DND-41 (cell line): ENCODE data around the gene RNF114.

Source experiments
- ATAC-seq: fragments of 200-7000 bp; cut with Tn5 transposase; 3 replicates; pipeline ENCODE4 v1.9.1; 2021; ENCODE audit warnings: low read depth; ENCODE audit not compliant: insufficient read depth
- DNase-seq: peaks from one replicate; pipeline ENCODE4 v3.0.0-alpha.2; 2020
- H2AFZ ChIP-seq: 2 replicates; pipeline ENCODE4 v1.6.0; 2012; ENCODE audit warnings: low read depth, low read length
- H3K27ac ChIP-seq: 2 replicates; pipeline ENCODE4 v1.5.1; 2012; ENCODE audit warnings: low read length, inconsistent platforms
- H3K27me3 ChIP-seq: fragments of 200-600 bp; sonication (generic); 2 replicates; pipeline ENCODE4 v1.6.0; 2012; ENCODE audit warnings: low read length, mild to moderate bottlenecking, inconsistent platforms; ENCODE audit not compliant: insufficient read depth, poor library complexity
- H3K36me3 ChIP-seq: 2 replicates; pipeline ENCODE4 v1.5.1; 2012; ENCODE audit warnings: low read length, inconsistent platforms; ENCODE audit not compliant: insufficient read depth
- H3K4me1 ChIP-seq: 2 replicates; pipeline ENCODE4 v1.5.1; 2012; ENCODE audit warnings: mild to moderate bottlenecking, low read length; ENCODE audit not compliant: insufficient read depth
- H3K4me2 ChIP-seq: 2 replicates; pipeline ENCODE4 v1.6.0; 2012; ENCODE audit warnings: mild to moderate bottlenecking, moderate library complexity, low read length, inconsistent platforms; ENCODE audit not compliant: insufficient read depth
- H3K4me3 ChIP-seq, 2 experiments: fragments of 200-600 bp in 1 of 2; shearing (Covaris generic) in 1 of 2; 2 replicates each; pipeline ENCODE4 v1.5.1; 2012 to 2016; ENCODE audit warnings: inconsistent platforms in 2 of 2, low read length in 2 of 2, mild to moderate bottlenecking in 2 of 2, low read depth in 1 of 2, moderate library complexity in 1 of 2
- H3K79me2 ChIP-seq: 2 replicates; pipeline ENCODE4 v1.6.0; 2012; ENCODE audit warnings: low read length, inconsistent platforms; ENCODE audit not compliant: insufficient read depth
- H3K9ac ChIP-seq: 2 replicates; pipeline ENCODE4 v1.6.0; 2012; ENCODE audit warnings: low read depth, mild to moderate bottlenecking, inconsistent platforms, low read length, moderate library complexity
- H3K9me3 ChIP-seq: 2 replicates; pipeline ENCODE4 v1.5.1; 2012; ENCODE audit warnings: low read length, moderate library complexity, mild to moderate bottlenecking, inconsistent platforms; ENCODE audit not compliant: insufficient read depth, severe bottlenecking
- H4K20me1 ChIP-seq: 2 replicates; pipeline ENCODE4 v1.6.0; 2012; ENCODE audit warnings: low read length; ENCODE audit not compliant: insufficient read depth
- EZH2 ChIP-seq: IDR thresholded peaks from 3 replicates; pipeline ENCODE4 v1.6.1; 2012; ENCODE audit warnings: borderline replicate concordance, low read depth, mild to moderate bottlenecking, moderate library complexity, low read length, inconsistent platforms; ENCODE audit not compliant: severe bottlenecking
- TF ChIP-seq, protein P1 (sequence below): IDR thresholded peaks from 2 replicates; pipeline ENCODE4 v1.5.1; 2012; ENCODE audit warnings: borderline replicate concordance, low read length, moderate library complexity, mild to moderate bottlenecking; ENCODE audit not compliant: poor library complexity, severe bottlenecking; ENCODE audit errors: extremely low read depth

Gene RNF114

DNA sequence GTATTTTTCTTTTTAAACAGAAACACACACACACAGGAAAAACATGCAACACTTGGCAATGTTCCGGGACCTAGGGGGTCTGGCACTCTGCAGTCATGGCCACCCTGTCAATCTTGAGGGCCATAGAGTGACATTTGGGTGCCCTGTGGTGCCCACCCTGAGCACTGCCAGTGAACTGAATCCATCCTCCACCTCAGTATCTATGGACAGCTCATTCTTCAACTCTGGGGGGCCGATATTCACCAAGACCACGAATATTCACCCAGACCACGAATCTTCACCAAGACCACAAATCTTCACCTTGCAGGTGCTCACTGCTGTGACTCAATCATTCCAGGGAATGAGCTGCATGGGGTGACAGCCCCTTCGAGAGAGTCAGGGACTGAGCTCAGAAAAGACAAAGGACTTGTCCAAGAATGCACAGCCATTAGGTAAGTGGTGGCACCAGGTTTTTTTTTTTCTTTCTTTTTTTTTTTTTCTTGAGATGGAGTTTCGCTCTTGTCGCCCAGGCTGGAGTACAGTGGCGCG, 65.7 kb downstream of the RNF114 start:
- H3K4me2 ChIP-seq: no peak overlapping the region
- H2AFZ ChIP-seq: no peak overlapping the region
- H3K4me3 ChIP-seq: no peak overlapping the region
- peaks cover 8% of the 10 kb centered on the region for H3K4me1 ChIP-seq
- H3K27me3 ChIP-seq: peaks cover 3% of the 10 kb centered on the region
- no peaks in the 10 kb centered on the region for H3K79me2 ChIP-seq
- no peak for TF ChIP-seq EZH2
- TF ChIP-seq, protein P1, sequence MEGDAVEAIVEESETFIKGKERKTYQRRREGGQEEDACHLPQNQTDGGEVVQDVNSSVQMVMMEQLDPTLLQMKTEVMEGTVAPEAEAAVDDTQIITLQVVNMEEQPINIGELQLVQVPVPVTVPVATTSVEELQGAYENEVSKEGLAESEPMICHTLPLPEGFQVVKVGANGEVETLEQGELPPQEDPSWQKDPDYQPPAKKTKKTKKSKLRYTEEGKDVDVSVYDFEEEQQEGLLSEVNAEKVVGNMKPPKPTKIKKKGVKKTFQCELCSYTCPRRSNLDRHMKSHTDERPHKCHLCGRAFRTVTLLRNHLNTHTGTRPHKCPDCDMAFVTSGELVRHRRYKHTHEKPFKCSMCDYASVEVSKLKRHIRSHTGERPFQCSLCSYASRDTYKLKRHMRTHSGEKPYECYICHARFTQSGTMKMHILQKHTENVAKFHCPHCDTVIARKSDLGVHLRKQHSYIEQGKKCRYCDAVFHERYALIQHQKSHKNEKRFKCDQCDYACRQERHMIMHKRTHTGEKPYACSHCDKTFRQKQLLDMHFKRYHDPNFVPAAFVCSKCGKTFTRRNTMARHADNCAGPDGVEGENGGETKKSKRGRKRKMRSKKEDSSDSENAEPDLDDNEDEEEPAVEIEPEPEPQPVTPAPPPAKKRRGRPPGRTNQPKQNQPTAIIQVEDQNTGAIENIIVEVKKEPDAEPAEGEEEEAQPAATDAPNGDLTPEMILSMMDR: no peak
- no peaks in the 10 kb centered on the region for H4K20me1 ChIP-seq
- no peaks in the 10 kb centered on the region for H3K9me3 ChIP-seq
- DNase-seq: no peak
- no peaks in the 10 kb centered on the region for H3K36me3 ChIP-seq
- H3K27ac ChIP-seq: no peak overlapping the region
- no peak for ATAC-seq
- no peak overlapping the region for H3K9ac ChIP-seq

DNA sequence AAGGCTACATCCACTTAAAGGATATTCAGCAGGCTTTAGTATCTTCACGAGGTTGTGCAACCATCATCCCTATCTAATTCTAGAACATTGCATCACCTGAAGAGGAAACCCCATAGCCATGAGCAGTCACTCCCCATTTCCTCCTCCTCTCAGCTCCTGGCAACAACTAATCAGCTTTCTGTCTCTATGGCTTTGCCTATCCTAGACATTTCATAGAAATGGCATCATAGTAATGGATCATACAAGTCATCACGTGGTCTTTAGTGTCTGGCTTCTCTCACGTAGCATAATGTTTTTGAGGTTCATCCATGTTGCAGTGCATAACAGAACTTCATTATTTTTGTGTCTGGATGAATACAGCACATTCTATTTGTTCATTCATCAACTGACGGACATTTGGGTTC, 67.1 kb downstream of the RNF114 start:
- Histone ChIP-seq H3K4me2 (no peak overlapping the region), H3K4me3 (no peak overlapping the region), H3K36me3 (no peaks in the 10 kb centered on the region), H3K4me1 (peaks cover 8% of the 10 kb centered on the region), H3K9me3 (no peaks in the 10 kb centered on the region), H3K27me3 (peaks cover 7% of the 10 kb centered on the region), H2AFZ (no peak overlapping the region), H3K9ac (no peak overlapping the region), H4K20me1 (no peaks in the 10 kb centered on the region), H3K79me2 (no peaks in the 10 kb centered on the region), H3K27ac (no peak overlapping the region)
- DNase-seq (no peak), ATAC-seq (no peak)
- no peak for TF ChIP-seq EZH2
- TF ChIP-seq, protein P1: no peak
